ENCODE results near the gene TREM2.
"Not testable (repeated sequence)": the region's sequence is repeated elsewhere in the genome, so short reads cannot be mapped to it uniquely, and the experiment has no call there.

TREM2 gene

DNA sequence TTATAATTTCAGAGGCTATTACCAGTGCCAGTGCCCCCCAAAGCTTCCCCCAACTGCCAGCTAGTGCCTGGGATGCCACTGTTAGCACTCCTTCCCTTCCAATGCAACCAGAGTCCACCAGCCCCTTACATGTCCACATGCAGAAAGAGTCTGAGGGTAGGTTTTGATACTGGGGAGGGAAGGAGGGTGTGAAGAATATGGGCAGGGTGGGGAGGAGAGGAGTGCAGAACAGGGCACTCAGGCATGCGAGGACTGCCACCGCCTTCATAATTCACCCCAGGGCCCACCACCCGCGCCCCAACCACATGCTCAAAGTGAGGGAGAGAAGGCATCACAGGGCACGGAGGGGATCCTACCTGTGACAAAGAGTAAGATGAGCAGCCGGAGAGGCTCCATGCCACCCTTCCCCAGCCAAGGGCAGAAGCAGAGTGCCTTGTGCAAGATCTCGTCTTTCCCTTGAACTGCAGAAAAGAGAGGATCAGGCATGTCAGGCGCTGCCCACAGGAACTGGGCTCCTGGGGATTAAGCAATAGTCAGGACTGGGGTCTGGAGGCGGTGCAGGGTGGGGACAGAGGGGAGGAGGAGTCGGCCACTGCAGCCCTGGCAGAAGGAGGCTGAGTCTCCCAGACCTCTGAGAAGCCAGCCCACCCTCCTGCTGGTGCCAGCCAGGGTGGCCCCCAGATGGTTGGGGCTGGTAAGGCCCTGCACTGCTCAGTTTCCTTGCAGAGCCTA lies at the start of gene TREM2:
TREM2 (minus strand) TSS at position 430 of the 732 bp plus-strand sequence; CDS start at position 396, 34 bp downstream.
- DNase-seq = no peak

DNA sequence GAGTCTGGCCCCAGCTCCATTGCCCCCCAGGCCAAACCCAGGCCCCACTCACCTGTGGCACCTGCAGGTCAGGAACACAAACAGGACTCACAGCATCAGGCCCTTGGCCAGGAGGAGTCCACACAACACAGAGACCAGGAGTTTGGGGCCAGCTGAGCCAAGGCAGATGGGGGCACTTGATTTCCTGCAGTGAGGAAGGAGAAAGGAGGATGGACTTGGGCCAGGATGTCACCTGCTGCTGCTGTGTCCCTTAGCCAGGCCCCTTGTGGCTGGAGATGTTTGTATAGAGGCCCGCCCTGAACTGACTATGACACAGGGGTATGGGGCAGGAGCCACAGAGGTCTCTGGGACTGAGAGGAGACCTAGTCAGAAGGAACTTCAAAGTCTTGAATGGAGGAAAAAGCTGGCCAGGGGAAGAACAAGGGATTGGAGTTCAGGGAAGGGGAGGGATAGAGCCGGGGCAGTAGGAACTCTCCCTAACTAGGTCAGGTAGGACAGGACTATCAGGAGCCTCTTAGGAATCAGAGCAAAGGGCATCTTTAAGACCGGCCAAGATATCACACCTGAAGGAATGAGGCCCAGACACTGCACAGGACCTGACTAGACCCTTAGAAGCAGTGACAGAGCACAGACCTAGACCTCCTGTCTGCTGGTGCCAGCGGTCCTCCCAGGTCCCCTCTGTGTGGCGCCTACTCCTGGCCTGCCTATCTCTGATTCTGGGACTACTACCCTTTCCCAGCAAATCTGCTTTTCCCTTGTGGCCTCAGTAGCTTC lies 46.8 kb upstream of the TREM2 start:
- no peak for DNase-seq

GRCh38 chr6:41208439-41209106 lies 45.7 kb upstream of the TREM2 start:
- no peak for DNase-seq

DNA sequence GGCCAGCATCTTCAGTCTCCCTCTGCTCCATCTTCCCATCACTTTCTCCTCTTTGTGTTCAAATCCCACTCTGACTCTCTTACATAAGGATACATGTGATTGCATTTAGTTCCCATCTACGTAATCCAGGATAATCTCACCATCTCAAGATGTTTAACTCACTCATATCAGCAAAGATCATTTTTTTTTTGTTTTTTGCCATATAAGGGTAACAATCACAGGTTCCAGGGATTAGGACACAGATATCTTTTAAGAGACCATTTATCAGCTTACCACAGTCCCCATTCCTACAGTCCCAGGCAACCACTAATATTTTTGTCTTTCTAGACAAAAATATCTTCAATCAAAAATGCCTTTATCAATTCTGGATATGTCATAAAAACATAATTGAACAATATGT lies 41.2 kb upstream of the TREM2 start:
- no peak for DNase-seq

DNA sequence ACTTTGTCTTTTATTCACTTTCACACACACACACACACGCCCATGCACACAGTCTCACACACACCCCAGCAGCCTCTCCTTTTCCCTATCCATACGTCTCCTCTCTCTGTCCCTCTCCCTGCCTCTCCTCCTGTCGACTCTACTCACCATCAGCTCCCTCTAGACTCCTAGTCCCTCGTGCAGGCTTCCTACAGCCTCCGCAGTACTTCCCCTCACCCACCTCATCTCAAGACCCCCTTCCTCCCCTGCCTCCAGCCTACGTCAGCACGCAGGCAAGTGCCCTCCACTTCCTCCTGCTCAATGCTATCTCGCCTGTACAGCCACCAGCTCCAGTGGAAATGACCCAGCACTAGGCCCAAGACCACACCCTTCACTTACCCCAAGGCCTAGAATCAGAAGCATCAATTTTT lies 38.9 kb upstream of the TREM2 start:
- no peak for DNase-seq

DNA sequence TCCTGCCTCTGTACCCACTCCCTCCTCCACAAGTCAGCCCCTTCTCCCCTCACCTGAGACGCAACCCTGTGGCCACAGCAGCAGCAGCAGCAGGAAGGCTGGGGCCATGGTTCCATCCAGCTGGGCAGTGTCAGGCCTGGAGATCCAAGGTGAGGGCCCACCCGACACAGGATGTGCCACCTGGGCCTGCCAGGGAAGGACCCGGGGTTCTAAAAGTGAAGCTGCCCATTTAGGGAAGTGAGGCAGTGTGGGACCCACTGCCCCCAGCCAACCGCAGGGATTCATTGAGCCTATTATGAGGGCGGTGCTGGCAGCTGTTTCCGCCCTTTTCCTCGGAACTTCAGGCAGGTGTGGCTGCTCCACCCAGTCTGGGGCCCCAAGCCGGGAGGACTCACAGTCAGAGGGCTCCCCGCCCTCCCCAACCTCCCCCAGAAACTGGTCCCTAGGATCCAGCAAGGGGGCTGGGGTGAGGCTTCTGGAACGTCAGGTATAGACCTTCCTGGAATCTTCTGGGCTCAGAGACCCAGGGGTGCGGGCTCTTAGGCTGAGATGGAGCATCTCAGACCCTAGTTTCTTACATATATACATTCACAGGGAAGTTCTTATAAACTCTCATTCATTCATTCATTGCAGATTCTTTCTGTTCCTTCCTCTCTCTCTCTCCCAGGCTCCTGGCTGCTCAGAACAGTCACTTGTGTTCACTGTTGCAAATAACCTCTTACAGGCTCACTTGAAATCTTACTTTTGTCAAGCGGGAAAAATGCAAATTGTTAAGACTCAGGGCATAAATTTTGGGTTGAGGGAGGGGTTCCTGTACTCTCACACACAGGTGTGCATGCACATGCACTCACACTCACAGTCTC lies 38.2 kb upstream of the TREM2 start, which contains the start of gene TREML2:
TREML2 (minus strand) TSS at position 249 of the 863 bp plus-strand sequence; CDS start at position 108, 141 bp downstream.
- DNase-seq = peak; percentile 36

- DNase-seq = peak; percentile 77
Observed at GRCh38 chr6:41200296-41200900, 37.5 kb upstream of the TREM2 start.

DNA sequence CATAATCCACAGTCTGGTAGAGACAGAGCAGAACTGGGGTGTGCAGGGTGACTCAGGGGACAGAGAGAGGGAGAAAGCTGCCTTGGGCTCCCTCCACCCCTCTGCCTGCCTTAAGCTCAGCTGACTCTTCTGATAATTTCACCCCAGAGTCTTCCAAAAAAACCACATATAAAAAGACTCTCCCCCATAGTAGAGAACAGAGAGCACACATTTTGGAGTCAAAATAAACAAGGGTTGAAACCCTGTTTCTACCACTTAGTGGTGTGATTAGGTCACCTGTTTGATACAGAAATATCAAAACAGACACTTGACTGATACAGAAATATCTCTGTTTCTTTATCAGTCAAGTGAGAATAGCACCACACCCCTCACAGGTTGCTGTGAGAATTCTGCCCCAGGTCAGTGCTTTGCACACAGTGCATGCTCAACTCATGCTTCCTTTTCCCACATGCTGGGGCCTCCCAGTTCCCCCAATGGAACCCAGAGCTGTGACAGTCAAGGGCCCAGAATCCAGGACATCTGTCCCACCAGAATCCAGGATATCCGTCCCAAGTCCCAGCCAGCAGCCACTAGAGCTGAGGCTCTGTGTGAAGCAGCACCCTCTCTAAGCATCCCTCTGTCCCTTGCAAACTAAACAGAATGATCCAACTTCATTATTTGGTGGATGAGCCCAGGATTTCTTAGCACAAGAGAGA lies 36.8 kb upstream of the TREM2 start:
- peak; percentile 44 for DNase-seq

GRCh38 chr6:41197234-41197633 lies 34.3 kb upstream of the TREM2 start:
- no peak for DNase-seq

DNA sequence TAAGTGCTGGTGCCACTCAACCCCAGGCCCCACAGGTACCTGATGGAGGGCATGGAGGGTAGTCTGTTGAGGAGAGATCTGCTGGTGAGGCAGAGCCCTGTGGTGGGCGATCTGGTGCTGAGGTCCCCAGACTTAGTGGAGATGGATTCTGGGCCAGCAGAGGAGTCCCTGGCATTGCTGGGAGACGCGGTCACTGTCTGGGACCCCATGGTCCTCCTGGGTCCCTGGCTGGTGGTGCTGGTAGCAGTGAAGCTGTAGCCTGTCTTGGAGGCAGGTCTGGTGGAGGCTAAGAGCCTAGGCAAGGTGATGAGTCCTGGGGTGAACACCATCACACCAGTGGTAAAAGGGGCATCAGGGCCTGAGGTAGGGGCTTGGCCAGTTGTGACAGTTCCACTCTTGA lies 31.5 kb upstream of the TREM2 start:
- no peak for DNase-seq

DNA sequence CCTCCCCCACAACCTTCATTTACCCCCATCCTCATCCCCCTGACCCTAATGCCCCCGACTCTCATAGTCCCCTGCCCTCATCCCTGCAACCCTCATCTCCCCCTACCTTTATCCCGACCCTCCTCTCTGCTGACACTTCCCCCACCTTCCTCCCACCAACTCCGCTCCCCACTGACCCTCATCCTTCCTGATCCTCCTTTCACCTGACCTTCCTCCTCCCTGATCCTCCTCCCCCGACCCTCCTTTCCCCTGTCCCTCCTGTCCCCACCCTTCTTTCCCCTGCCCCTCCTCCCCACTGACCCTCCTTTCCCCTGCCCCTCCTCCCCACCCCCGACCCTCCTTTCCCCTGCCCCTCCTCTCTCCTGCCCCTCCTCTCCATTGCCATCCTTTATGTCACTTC lies 31.0 kb upstream of the TREM2 start:
- no peak for DNase-seq

DNA sequence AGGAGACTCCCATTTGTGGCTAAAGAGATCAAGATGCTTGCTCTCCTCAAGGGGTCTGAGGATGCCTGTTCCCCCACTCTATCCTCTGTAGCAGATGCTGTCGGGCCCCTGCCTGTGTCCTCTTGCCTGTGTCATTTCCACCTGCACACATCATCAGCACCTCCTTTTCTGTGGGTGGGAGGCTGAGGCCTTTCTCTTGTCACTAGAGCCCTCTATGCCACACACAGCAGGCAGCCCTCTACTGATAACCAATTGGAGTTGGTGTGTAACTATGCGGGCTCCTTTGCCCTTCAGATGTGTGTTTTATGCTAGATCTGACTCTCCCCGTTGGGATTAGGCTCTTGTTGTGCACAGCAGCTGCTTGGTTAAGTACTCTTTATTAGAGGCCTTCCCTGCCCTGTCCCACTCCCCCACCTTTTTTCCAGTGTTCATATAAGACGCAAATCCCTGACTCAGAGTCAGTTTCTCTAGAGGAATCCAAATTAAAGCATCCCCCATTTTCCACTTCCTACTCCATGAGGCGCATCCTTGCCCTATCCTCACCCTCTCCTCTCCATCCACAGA lies 30.3 kb upstream of the TREM2 start:
- no peak for DNase-seq

DNA sequence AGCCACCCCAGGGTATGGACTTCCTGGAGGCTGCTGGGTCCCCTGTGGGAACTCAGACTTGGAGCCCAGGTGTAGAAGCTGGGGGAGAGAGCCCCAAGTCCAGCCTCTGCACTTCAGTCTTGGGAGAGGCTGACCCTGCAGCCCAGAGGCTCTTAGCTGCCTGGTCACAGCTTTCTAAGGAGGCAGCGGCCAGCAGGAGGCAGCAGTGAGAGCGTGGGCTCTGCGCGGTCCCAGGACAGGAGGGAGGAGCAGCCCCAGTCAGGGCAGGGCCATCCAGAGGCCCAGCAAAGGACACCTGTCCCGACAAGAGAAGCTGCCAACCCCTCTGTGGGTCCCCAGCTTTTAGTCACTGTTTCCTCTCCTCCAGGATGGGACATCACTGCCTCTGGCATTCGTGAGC lies 28.7 kb upstream of the TREM2 start:
- DNase-seq = peak; percentile 42

GRCh38 chr6:41190791-41191190 lies 27.9 kb upstream of the TREM2 start:
- no peak for DNase-seq

DNA sequence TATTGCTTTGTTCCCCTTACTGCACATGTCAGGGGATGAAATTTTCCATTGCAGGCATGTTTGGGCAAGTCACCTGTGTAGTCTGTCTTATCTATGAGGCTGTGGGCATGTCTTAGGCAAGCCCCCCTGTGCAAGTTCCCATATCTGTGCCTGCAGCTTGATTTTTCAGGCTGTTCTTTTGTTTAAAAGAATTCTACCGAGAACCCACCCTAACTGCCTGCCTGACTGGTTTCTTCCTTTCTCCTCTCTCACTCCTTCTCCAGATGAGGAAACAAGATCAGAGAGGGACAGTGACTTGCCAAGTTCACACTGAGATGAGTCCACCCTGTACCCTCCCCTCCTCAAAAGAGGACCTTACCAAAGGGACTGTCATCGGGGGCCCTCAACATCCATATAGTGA lies 27.1 kb upstream of the TREM2 start:
- no peak for DNase-seq

DNA sequence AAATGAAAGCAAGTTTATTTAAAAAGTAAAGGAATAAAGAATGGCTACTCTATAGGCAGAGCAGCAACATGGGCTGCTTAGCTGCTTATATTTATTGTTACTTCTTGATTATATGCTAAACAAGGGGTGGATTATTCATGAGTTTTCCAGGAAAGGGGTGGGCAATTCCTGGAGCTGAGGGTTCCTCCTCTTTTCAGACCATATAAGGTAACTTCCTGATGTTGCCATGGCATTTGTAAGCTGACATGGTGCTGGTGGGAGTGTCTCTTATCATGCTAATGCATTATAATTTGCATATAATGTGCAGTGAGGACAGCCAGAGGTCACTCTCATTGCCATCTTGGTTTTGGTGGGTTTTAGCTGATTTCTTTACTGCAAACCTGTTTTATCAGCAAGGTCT lies 26.1 kb upstream of the TREM2 start:
- not testable (repeated sequence) for DNase-seq

DNA sequence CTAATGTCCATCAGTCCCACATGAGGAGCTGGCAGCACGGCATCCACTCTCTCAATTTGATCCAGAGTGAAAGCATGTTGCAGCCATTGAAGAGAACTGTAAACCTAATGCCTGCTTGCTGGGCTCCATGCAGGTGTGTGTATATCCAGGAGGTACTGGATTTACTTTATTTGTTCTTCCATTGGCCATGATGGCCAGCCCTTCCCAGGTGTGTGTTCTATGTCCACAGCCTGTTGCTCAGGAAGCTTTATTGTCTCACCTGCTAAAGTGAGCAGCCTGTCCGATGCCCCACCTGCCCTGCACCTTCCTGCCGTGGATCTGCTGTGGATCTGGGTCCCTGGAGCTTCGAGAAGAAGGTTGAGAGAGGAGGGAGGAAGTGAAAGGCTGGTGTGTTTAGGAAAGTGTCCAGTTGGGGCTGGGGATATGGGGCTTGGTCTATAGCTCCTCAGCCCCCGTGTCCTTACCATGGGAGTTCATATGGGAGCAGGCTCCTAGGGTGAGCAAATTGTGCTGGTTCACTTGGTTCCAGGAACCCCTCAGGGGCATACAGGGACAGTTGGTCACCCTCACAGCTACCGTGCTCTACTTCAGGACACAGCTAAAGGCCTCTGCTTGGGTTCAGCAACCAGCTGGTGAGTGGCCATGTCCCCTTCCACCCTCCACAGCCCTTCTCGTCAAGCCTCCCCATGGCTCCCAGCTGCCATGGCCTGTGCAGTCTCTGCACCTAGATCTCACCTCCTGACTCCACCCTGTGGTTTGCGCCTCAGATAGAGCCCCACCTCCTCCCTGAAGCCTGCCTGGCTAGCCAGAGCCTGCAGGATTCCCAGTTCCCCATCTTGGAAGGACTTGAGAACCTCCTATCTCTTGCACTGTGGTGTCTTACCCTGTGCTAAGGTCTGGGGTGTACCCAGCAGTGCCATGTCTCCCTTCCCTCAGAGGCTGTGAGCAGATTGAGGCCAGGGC lies 25.3 kb upstream of the TREM2 start:
- no peak for DNase-seq

GRCh38 chr6:41186031-41186562 lies 23.2 kb upstream of the TREM2 start:
- no peak for DNase-seq

- DNase-seq = no peak
Observed at GRCh38 chr6:41184761-41185160, 21.8 kb upstream of the TREM2 start.
